K562 (cell line): ENCODE measurements around the gene AP5M1. TPM values are rescaled to one million over a fixed set of nuclear protein-coding genes. Genes with fewer than 3 reads are reported as not detected.
A peak's percentile ranks its signal among the peaks of the same experiment; 100 is the strongest.

Experiments used
- ARID2 ChIP-seq: fragments of 450-650 bp; IDR thresholded peaks from 2 replicates; pipeline ENCODE4 v1.6.1; 2017; ENCODE audit warnings: antibody characterized with exemption, mild to moderate bottlenecking
- ESRRA ChIP-seq: fragments of 450-650 bp; IDR thresholded peaks from 2 replicates; pipeline ENCODE4 v1.6.1; 2014; ENCODE audit warnings: low read depth, mild to moderate bottlenecking, moderate library complexity, borderline replicate concordance
- FUS ChIP-seq: fragments of 200-400 bp; formaldehyde crosslinking; optimal IDR thresholded peaks from 2 replicates; pipeline ENCODE3; 2017; ENCODE audit warnings: low read depth, low read length
- JUN ChIP-seq, 2 experiments: sonication (generic) in 1 of 2; formaldehyde crosslinking in 1 of 2; IDR thresholded peaks; 2 replicates each; pipeline versions ENCODE4 v1.6.1 to v1.8.0; 2012 to 2022; ENCODE audit warnings: borderline replicate concordance in 2 of 2, mild to moderate bottlenecking in 2 of 2, improper control_type of control experiment in 1 of 2, low read depth in 1 of 2, low read length in 1 of 2, missing genetic modification reagents in 1 of 2
- KAT8 ChIP-seq: fragments of 450-650 bp; IDR thresholded peaks from 2 replicates; pipeline ENCODE4 v1.6.1; 2016; ENCODE audit warnings: low read depth, mild to moderate bottlenecking
- NR1H2 ChIP-seq: sonication (generic); formaldehyde crosslinking; IDR thresholded peaks from 2 replicates; pipeline ENCODE4 v1.4.0; 2020; ENCODE audit warnings: mild to moderate bottlenecking, missing genetic modification reagents
- NR2F6 ChIP-seq: fragments of 450-650 bp; formaldehyde crosslinking; IDR thresholded peaks from 2 replicates; pipeline ENCODE4 v1.4.0; 2020; ENCODE audit warnings: mild to moderate bottlenecking
- RAD21 ChIP-seq, 2 experiments: fragments of 250-450 bp in 1 of 2; fragments of 450-650 bp in 1 of 2; sonication (Bioruptor Pico) in 1 of 2; formaldehyde crosslinking in 1 of 2; IDR thresholded peaks in 1 of 2; conservative IDR thresholded peaks in 1 of 2; 2 replicates each; pipeline versions ENCODE4 v1.4.0 to v1.8.0; 2020 to 2022; ENCODE audit warnings: mild to moderate bottlenecking in 2 of 2, moderate library complexity in 1 of 2
- SMC3 ChIP-seq: conservative IDR thresholded peaks from 2 replicates; pipeline ENCODE4 v1.6.1; 2011; ENCODE audit warnings: low read depth, low read length, improper control_type of control experiment; ENCODE audit not compliant: insufficient read depth
- ZNF316 ChIP-seq: fragments of 450-650 bp; IDR thresholded peaks from 2 replicates; pipeline ENCODE4 v1.6.1; 2016
- polyA plus RNA-seq, 8 experiments: library from polyadenylated mRNA; depleted of rRNA in 4 of 8; stranded (reverse) in 5 of 8; unstranded in 3 of 8; fragments of >200 nt; fragmentation: Nextera tagmentation in 2 of 8; fragmentation: Illumina TruSeq in 1 of 8; extraction: Ambion mirVana in 2 of 8; extraction: Trizol in 1 of 8; gene quantifications; 2 replicates each; pipeline versions ENCODE4 v1.2.1 to v1.2.3, GENCODE V29; 2011 to 2014; ENCODE audit warnings: inconsistent platforms in 1 of 8, missing spikeins in 1 of 8
- total RNA-seq, 7 experiments: library from RNA; depleted of rRNA in 6 of 7; stranded (reverse); fragments of >200 nt in 6 of 7; fragmentation: Illumina TruSeq in 2 of 7; extraction: Trizol in 2 of 7; gene quantifications; 2 replicates each; pipeline versions ENCODE4 v1.2.1 to v1.2.3, GENCODE V29; 2011 to 2021; ENCODE audit warnings: low replicate concordance in 1 of 7
- TF ChIP-seq, protein P1 (sequence below): fragments of 450-650 bp; formaldehyde crosslinking; IDR thresholded peaks from 2 replicates; pipeline ENCODE4 v1.4.0; 2020; ENCODE audit warnings: mild to moderate bottlenecking, moderate library complexity
- TF ChIP-seq, protein P2 (sequence below), 2 experiments: fragments of 150-350 bp in 1 of 2; IDR thresholded peaks; 2 replicates each; pipeline ENCODE4 v1.6.1; 2012 to 2016; ENCODE audit warnings: low read depth in 2 of 2, low read length in 2 of 2, mild to moderate bottlenecking in 1 of 2, moderate library complexity in 1 of 2
- TF ChIP-seq, protein P3 (sequence below), 2 experiments: fragments of 450-650 bp; formaldehyde crosslinking in 1 of 2; IDR thresholded peaks; 2 replicates each; pipeline versions ENCODE4 v1.4.0 to v1.6.1; 2014 to 2020; ENCODE audit warnings: mild to moderate bottlenecking in 2 of 2, borderline replicate concordance in 1 of 2, low read depth in 1 of 2

Gene AP5M1
- total and polyA plus RNA-seq, 9 of the 15 experiments (the other 6 are each of a cell fraction or from before 2014, with no cell fraction given) = 16.1 to 51.7 (median 30.9) TPM

DNA sequence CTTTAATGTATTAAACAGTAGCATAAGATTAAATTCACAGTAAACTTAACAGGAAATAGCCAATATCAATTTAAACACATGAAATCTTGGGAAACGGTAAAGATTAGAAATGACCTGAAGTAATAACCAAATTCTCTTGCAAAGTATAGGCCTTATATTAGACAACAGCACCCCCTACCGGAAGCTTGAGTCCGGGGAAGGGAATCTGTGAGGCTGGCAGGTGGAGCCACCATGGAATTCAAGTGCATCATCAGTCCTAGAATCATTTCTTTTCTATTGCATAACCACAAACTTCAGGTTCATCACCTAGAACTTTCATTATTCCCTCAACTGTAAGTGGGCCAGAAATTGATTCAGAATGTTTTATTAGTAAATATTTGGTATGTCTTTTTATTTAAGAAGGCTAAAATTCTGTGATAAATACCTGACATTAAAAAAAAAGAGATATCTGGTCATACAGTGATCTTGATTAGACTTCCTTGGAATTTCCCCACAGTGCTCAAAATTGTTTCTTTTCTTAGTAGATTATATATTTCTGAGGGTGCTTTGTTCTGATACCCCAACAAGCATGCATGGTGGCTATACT lies 48.6 kb downstream of the AP5M1 start (continued):
- TF ChIP-seq, protein P1, sequence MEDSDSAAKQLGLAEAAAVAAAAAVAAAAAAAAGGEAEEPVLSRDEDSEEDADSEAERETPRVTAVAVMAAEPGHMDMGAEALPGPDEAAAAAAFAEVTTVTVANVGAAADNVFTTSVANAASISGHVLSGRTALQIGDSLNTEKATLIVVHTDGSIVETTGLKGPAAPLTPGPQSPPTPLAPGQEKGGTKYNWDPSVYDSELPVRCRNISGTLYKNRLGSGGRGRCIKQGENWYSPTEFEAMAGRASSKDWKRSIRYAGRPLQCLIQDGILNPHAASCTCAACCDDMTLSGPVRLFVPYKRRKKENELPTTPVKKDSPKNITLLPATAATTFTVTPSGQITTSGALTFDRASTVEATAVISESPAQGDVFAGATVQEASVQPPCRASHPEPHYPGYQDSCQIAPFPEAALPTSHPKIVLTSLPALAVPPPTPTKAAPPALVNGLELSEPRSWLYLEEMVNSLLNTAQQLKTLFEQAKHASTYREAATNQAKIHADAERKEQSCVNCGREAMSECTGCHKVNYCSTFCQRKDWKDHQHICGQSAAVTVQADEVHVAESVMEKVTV (CRISPR knock-in tag) = peak; percentile 16; the same call in 1 of the 2 replicates
- TF ChIP-seq RAD21 (CRISPR knock-in tag; conservative IDR thresholded peaks at IDR 0.05 in 1 of 2, IDR thresholded peaks at IDR 0.05 in 1 of 2) (peak; percentile 60 to 77), SMC3 (peak; percentile 24; the same call in 1 of the 2 replicates), ZNF316 (no peak), JUN (IDR thresholded peaks at IDR 0.05; ENCODE audit: borderline replicate concordance, low read depth, low read length) (no peak), JUN (CRISPR knock-in tag; IDR thresholded peaks at IDR 0.05; ENCODE audit: borderline replicate concordance) (no peak), KAT8 (no peak), FUS (no peak), ARID2 (no peak), ESRRA (no peak), NR2F6 (CRISPR knock-in tag) (no peak), NR1H2 (CRISPR knock-in tag) (no peak)
- TF ChIP-seq, protein P2, sequence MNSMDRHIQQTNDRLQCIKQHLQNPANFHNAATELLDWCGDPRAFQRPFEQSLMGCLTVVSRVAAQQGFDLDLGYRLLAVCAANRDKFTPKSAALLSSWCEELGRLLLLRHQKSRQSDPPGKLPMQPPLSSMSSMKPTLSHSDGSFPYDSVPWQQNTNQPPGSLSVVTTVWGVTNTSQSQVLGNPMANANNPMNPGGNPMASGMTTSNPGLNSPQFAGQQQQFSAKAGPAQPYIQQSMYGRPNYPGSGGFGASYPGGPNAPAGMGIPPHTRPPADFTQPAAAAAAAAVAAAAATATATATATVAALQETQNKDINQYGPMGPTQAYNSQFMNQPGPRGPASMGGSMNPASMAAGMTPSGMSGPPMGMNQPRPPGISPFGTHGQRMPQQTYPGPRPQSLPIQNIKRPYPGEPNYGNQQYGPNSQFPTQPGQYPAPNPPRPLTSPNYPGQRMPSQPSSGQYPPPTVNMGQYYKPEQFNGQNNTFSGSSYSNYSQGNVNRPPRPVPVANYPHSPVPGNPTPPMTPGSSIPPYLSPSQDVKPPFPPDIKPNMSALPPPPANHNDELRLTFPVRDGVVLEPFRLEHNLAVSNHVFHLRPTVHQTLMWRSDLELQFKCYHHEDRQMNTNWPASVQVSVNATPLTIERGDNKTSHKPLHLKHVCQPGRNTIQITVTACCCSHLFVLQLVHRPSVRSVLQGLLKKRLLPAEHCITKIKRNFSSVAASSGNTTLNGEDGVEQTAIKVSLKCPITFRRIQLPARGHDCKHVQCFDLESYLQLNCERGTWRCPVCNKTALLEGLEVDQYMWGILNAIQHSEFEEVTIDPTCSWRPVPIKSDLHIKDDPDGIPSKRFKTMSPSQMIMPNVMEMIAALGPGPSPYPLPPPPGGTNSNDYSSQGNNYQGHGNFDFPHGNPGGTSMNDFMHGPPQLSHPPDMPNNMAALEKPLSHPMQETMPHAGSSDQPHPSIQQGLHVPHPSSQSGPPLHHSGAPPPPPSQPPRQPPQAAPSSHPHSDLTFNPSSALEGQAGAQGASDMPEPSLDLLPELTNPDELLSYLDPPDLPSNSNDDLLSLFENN (IDR thresholded peaks at IDR 0.05; ENCODE audit: low read depth in 2 of 2, low read length in 2 of 2) = no peak
- TF ChIP-seq, protein P3, sequence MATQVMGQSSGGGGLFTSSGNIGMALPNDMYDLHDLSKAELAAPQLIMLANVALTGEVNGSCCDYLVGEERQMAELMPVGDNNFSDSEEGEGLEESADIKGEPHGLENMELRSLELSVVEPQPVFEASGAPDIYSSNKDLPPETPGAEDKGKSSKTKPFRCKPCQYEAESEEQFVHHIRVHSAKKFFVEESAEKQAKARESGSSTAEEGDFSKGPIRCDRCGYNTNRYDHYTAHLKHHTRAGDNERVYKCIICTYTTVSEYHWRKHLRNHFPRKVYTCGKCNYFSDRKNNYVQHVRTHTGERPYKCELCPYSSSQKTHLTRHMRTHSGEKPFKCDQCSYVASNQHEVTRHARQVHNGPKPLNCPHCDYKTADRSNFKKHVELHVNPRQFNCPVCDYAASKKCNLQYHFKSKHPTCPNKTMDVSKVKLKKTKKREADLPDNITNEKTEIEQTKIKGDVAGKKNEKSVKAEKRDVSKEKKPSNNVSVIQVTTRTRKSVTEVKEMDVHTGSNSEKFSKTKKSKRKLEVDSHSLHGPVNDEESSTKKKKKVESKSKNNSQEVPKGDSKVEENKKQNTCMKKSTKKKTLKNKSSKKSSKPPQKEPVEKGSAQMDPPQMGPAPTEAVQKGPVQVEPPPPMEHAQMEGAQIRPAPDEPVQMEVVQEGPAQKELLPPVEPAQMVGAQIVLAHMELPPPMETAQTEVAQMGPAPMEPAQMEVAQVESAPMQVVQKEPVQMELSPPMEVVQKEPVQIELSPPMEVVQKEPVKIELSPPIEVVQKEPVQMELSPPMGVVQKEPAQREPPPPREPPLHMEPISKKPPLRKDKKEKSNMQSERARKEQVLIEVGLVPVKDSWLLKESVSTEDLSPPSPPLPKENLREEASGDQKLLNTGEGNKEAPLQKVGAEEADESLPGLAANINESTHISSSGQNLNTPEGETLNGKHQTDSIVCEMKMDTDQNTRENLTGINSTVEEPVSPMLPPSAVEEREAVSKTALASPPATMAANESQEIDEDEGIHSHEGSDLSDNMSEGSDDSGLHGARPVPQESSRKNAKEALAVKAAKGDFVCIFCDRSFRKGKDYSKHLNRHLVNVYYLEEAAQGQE (IDR thresholded peaks at IDR 0.05; ENCODE audit: borderline replicate concordance) = peak; percentile 42; the same call in 1 of the 2 replicates
- TF ChIP-seq, protein P3 (CRISPR knock-in tag; IDR thresholded peaks at IDR 0.05; ENCODE audit: low read depth) = no peak
